NCI-H446 (cell line): Measurements from ENCODE around the gene DCAF8.

ENCODE experiments used
- DNase-seq, 2 experiments: peaks; one replicate each; lab custom pipeline; 2025; lab: John Stamatoyannopoulos, UW

The DCAF8 gene

GRCh38 chr1:160225345-160225744 lies 37.0 kb downstream of the DCAF8 start:
- no peak for DNase-seq

GRCh38 chr1:160224606-160225005 lies 37.7 kb downstream of the DCAF8 start:
- DNase-seq = no peak

- no peak for DNase-seq
Measured at GRCh38 chr1:160222546-160222945, 39.8 kb downstream of the DCAF8 start.

GRCh38 chr1:160221089-160221488 lies 41.3 kb downstream of the DCAF8 start:
- no peak for DNase-seq

- DNase-seq = no peak
Measured at GRCh38 chr1:160220301-160220700, 42.0 kb downstream of the DCAF8 start.

- peak in 1 of 2 experiments; percentile 10 for DNase-seq
Measured at GRCh38 chr1:160219062-160219929, 43.1 kb downstream of the DCAF8 start.

GRCh38 chr1:160217481-160218051 lies 44.8 kb downstream of the DCAF8 start:
- peak in 1 of 2 experiments; percentile 14 for DNase-seq

- DNase-seq = no peak
Measured at GRCh38 chr1:160216301-160216700, 46.0 kb downstream of the DCAF8 start.

- DNase-seq = no peak
Measured at GRCh38 chr1:160214481-160215140, 47.7 kb downstream of the DCAF8 start.

- no peak for DNase-seq
Measured at GRCh38 chr1:160211046-160211790, 51.1 kb downstream of the DCAF8 start.

GRCh38 chr1:160210561-160210960 lies 51.8 kb downstream of the DCAF8 start:
- no peak for DNase-seq

- no peak for DNase-seq
Measured at GRCh38 chr1:160209321-160210046, 52.9 kb downstream of the DCAF8 start.

- no peak for DNase-seq
Measured at GRCh38 chr1:160208557-160209320, 53.6 kb downstream of the DCAF8 start.

- no peak for DNase-seq
Measured at GRCh38 chr1:160207771-160208556, 54.4 kb downstream of the DCAF8 start.

GRCh38 chr1:160207118-160207650 lies 55.2 kb downstream of the DCAF8 start:
- no peak for DNase-seq

- no peak for DNase-seq
Measured at GRCh38 chr1:160206421-160207117, 55.8 kb downstream of the DCAF8 start.

- peak in 1 of 2 experiments; percentile 15 for DNase-seq
Measured at GRCh38 chr1:160206036-160206389, 56.3 kb downstream of the DCAF8 start.

GRCh38 chr1:160205242-160206035 lies 56.9 kb downstream of the DCAF8 start, which contains the start of gene PEA15:
PEA15 (plus strand) TSS chr1:160205384; CDS start chr1:160211545, 6,161 bp downstream.
- DNase-seq = peak in 1 of 2 experiments; percentile 71
